NT2/D1 (cell line): Measurements from ENCODE around the gene RSPRY1.
A peak's percentile ranks its signal among the peaks of the same experiment; 100 is the strongest.

Experiments
- DNase-seq: peaks from one replicate; pipeline ENCODE4 v3.0.0-alpha.2; 2011; ENCODE audit warnings: low read depth, low spot score
- H3K27me3 ChIP-seq: 2 replicates; pipeline ENCODE4 v1.6.0; 2011; ENCODE audit warnings: mild to moderate bottlenecking; ENCODE audit not compliant: insufficient read length, insufficient read depth
- H3K36me3 ChIP-seq: 2 replicates; pipeline ENCODE4 v1.6.1; 2011; ENCODE audit warnings: mild to moderate bottlenecking, low read length, mixed read lengths; ENCODE audit not compliant: insufficient read depth, insufficient read length
- H3K4me1 ChIP-seq: 2 replicates; pipeline ENCODE4 v1.5.1; 2011; ENCODE audit not compliant: insufficient read depth, insufficient read length
- H3K4me3 ChIP-seq: 2 replicates; pipeline ENCODE4 v1.5.1; 2011; ENCODE audit warnings: low read depth; ENCODE audit not compliant: insufficient read length
- H3K9ac ChIP-seq: 2 replicates; pipeline ENCODE4 v1.6.0; 2011; ENCODE audit warnings: low read depth; ENCODE audit not compliant: insufficient read length
- H3K9me3 ChIP-seq: 2 replicates; pipeline ENCODE4 v1.5.1; 2011; ENCODE audit warnings: mild to moderate bottlenecking, low read length; ENCODE audit not compliant: insufficient read depth
- SUZ12 ChIP-seq: IDR thresholded peaks from 2 replicates; pipeline ENCODE4 v1.6.1; 2011; ENCODE audit not compliant: insufficient read length, insufficient read depth; ENCODE audit errors: extremely low read depth
- YY1 ChIP-seq: IDR thresholded peaks from 2 replicates; pipeline ENCODE4 v1.6.1; 2011; ENCODE audit not compliant: insufficient read length, insufficient read depth
- ZNF274 ChIP-seq: IDR thresholded peaks from 2 replicates; pipeline ENCODE4 v1.6.1; 2011; ENCODE audit warnings: mild to moderate bottlenecking, low read depth, low read length

Gene RSPRY1

GRCh38 chr16:57234707-57235092, 48.6 kb downstream of the RSPRY1 start:
- DNase-seq, result no peak
- peaks cover 73% of the 10 kb centered on the region for H3K36me3 ChIP-seq
- H3K4me1 ChIP-seq, result no peaks in the 10 kb centered on the region

GRCh38 chr16:57235128-57236021, 49.2 kb downstream of the RSPRY1 start:
- no peaks in the 10 kb centered on the region for H3K27me3 ChIP-seq
- TF ChIP-seq ZNF274, result no peak
- no peak for TF ChIP-seq SUZ12
- no peak for TF ChIP-seq YY1
- H3K4me3 ChIP-seq, result no peak overlapping the region
- DNase-seq, result no peak
- H3K4me1 ChIP-seq, result no peaks in the 10 kb centered on the region
- no peak overlapping the region for H3K9ac ChIP-seq
- 0 out of 2 replicates have a peak, but pooled peaks cover 3% of the 10 kb centered on the region for H3K9me3 ChIP-seq
- peaks cover 75% of the 10 kb centered on the region for H3K36me3 ChIP-seq

More at GRCh38 chr16:57234707-57235092, 48.6 kb downstream of the RSPRY1 start:
- Histone ChIP-seq H3K9ac (no peak overlapping the region), H3K4me3 (no peak overlapping the region), H3K27me3 (no peaks in the 10 kb centered on the region), H3K9me3 (0 out of 2 replicates have a peak, but pooled peaks cover 3% of the 10 kb centered on the region)
- TF ChIP-seq SUZ12 (no peak), YY1 (no peak), ZNF274 (no peak)

GRCh38 chr16:57236022-57236350, 49.9 kb downstream of the RSPRY1 start:
- Histone ChIP-seq H3K9me3 (0 out of 2 replicates have a peak, but pooled peaks cover 3% of the 10 kb centered on the region), H3K36me3 (peaks cover 69% of the 10 kb centered on the region), H3K27me3 (no peaks in the 10 kb centered on the region), H3K4me3 (no peak overlapping the region), H3K9ac (no peak overlapping the region), H3K4me1 (no peaks in the 10 kb centered on the region)
- DNase-seq, result no peak
- TF ChIP-seq ZNF274, result no peak
- no peak for TF ChIP-seq SUZ12
- TF ChIP-seq YY1, result no peak

GRCh38 chr16:57238682-57239081, 52.6 kb downstream of the RSPRY1 start:
- no peaks in the 10 kb centered on the region for H3K4me1 ChIP-seq
- DNase-seq, result no peak
- H3K9ac ChIP-seq, result no peak overlapping the region
- no peaks in the 10 kb centered on the region for H3K27me3 ChIP-seq
- 0 out of 2 replicates have a peak, but pooled peaks cover 3% of the 10 kb centered on the region for H3K9me3 ChIP-seq
- no peak for TF ChIP-seq ZNF274
- TF ChIP-seq YY1, result no peak
- TF ChIP-seq SUZ12, result no peak
- peaks cover 42% of the 10 kb centered on the region for H3K36me3 ChIP-seq
- no peak overlapping the region for H3K4me3 ChIP-seq

GRCh38 chr16:57239107-57239506, 53.0 kb downstream of the RSPRY1 start:
- DNase-seq, result no peak
- Histone ChIP-seq H3K4me1 (no peaks in the 10 kb centered on the region), H3K4me3 (no peak overlapping the region), H3K27me3 (no peaks in the 10 kb centered on the region), H3K9ac (no peak overlapping the region), H3K36me3 (peaks cover 38% of the 10 kb centered on the region), H3K9me3 (0 out of 2 replicates have a peak, but pooled peaks cover 3% of the 10 kb centered on the region)
- TF ChIP-seq YY1 (no peak), SUZ12 (no peak)

- TF ChIP-seq YY1 (no peak), ZNF274 (no peak), SUZ12 (no peak)
- DNase-seq, result no peak
- H3K36me3 ChIP-seq, result peaks cover 23% of the 10 kb centered on the region
- H3K4me3 ChIP-seq, result no peak overlapping the region
- no peaks in the 10 kb centered on the region for H3K4me1 ChIP-seq
- no peaks in the 10 kb centered on the region for H3K27me3 ChIP-seq
- 0 out of 2 replicates have a peak, but pooled peaks cover 3% of the 10 kb centered on the region for H3K9me3 ChIP-seq
- H3K9ac ChIP-seq, result no peak overlapping the region
Observed at GRCh38 chr16:57240851-57241250, 54.7 kb downstream of the RSPRY1 start.

GRCh38 chr16:57242650-57243049, 56.5 kb downstream of the RSPRY1 start:
- Histone ChIP-seq H3K9me3 (no peaks in the 10 kb centered on the region), H3K4me3 (no peak overlapping the region), H3K4me1 (no peaks in the 10 kb centered on the region), H3K27me3 (no peaks in the 10 kb centered on the region), H3K36me3 (peaks cover 26% of the 10 kb centered on the region), H3K9ac (no peak overlapping the region)
- DNase-seq, result no peak
- TF ChIP-seq ZNF274, result no peak
- no peak for TF ChIP-seq YY1

- H3K36me3 ChIP-seq, result peaks cover 30% of the 10 kb centered on the region
- H3K9ac ChIP-seq, result peak overlapping the region; percentile 34
- TF ChIP-seq SUZ12 (no peak), ZNF274 (no peak), YY1 (no peak)
- H3K4me3 ChIP-seq, result peak overlapping the region; percentile 25
- DNase-seq, result no peak
- no peaks in the 10 kb centered on the region for H3K9me3 ChIP-seq
- H3K4me1 ChIP-seq, result no peaks in the 10 kb centered on the region
- no peaks in the 10 kb centered on the region for H3K27me3 ChIP-seq
Observed at GRCh38 chr16:57244463-57244766, 58.3 kb downstream of the RSPRY1 start.
